Neural crest cell (in vitro differentiated cells): ENCODE results near the gene FBXL4. TPM values are rescaled to one million over a fixed set of nuclear protein-coding genes. Genes with fewer than 3 reads are reported as not detected.

ENCODE experiments used
- DNase-seq: peaks from one replicate; pipeline ENCODE4 v3.0.0; 2021; ENCODE audit warnings: low read depth, mixed read lengths, low spot score
- H3K27ac Mint-ChIP-seq: one replicate; pipeline ENCODE4 v1.8.0; 2021; ENCODE audit warnings: mild to moderate bottlenecking, mixed read lengths; ENCODE audit not compliant: unreplicated experiment
- H3K27me3 Mint-ChIP-seq: 2 replicates; pipeline ENCODE4 v1.8.0; 2021; ENCODE audit warnings: low read depth, mild to moderate bottlenecking, mixed read lengths
- H3K36me3 Mint-ChIP-seq: 2 replicates; pipeline ENCODE4 v1.8.0; 2021; ENCODE audit warnings: low read depth, mild to moderate bottlenecking, mixed read lengths
- H3K4me1 Mint-ChIP-seq: 2 replicates; pipeline ENCODE4 v1.8.0; 2021; ENCODE audit warnings: mixed read lengths
- H3K4me3 Mint-ChIP-seq: one replicate; pipeline ENCODE4 v1.8.0; 2021; ENCODE audit warnings: mild to moderate bottlenecking, mixed read lengths
- H3K9me3 Mint-ChIP-seq: 2 replicates; pipeline ENCODE4 v1.8.0; 2021; ENCODE audit warnings: mixed read lengths
- total RNA-seq: library from RNA; stranded (reverse); gene quantifications from 2 replicates; pipeline ENCODE4 v1.2.1, GENCODE V29; 2021
- TF ChIP-seq, protein P1 (sequence below): fragments of 200-600 bp; sonication (generic); conservative IDR thresholded peaks from 2 replicates; pipeline ENCODE4 v1.5.0; 2021; ENCODE audit warnings: antibody characterized with exemption, mild to moderate bottlenecking

The FBXL4 gene
- total RNA-seq, 1 donor from 2014 or later = 10.2 TPM

DNA sequence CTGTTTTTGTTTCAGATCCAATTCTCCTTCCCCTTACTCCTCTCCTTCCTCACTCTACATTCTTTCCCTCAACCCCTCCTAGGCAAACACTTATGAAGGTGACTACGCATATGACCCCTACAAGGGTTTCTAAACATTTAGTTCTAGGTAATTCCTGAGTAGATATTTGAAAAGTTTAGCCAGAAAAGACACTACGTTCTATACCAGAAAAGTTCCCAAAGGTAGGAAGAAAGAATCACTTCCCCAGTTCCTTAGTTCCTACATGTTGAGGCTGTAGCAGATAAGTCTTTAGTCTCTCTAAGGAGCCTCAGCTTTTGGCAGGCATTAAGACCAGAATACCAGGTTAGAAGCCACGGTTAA, 101.7 kb downstream of the FBXL4 start:
- H3K36me3 Mint-ChIP-seq = peaks cover 51% of the 10 kb centered on the region
- TF ChIP-seq, protein P1, sequence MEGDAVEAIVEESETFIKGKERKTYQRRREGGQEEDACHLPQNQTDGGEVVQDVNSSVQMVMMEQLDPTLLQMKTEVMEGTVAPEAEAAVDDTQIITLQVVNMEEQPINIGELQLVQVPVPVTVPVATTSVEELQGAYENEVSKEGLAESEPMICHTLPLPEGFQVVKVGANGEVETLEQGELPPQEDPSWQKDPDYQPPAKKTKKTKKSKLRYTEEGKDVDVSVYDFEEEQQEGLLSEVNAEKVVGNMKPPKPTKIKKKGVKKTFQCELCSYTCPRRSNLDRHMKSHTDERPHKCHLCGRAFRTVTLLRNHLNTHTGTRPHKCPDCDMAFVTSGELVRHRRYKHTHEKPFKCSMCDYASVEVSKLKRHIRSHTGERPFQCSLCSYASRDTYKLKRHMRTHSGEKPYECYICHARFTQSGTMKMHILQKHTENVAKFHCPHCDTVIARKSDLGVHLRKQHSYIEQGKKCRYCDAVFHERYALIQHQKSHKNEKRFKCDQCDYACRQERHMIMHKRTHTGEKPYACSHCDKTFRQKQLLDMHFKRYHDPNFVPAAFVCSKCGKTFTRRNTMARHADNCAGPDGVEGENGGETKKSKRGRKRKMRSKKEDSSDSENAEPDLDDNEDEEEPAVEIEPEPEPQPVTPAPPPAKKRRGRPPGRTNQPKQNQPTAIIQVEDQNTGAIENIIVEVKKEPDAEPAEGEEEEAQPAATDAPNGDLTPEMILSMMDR = no peak
- peaks cover 59% of the 10 kb centered on the region for H3K4me1 Mint-ChIP-seq
- peak overlapping the region; percentile 98 for H3K4me3 Mint-ChIP-seq
- DNase-seq = no peak
- H3K27me3 Mint-ChIP-seq = peaks cover 68% of the 10 kb centered on the region
- H3K9me3 Mint-ChIP-seq = no peaks in the 10 kb centered on the region
- H3K27ac Mint-ChIP-seq = peak overlapping the region; percentile 92

DNA sequence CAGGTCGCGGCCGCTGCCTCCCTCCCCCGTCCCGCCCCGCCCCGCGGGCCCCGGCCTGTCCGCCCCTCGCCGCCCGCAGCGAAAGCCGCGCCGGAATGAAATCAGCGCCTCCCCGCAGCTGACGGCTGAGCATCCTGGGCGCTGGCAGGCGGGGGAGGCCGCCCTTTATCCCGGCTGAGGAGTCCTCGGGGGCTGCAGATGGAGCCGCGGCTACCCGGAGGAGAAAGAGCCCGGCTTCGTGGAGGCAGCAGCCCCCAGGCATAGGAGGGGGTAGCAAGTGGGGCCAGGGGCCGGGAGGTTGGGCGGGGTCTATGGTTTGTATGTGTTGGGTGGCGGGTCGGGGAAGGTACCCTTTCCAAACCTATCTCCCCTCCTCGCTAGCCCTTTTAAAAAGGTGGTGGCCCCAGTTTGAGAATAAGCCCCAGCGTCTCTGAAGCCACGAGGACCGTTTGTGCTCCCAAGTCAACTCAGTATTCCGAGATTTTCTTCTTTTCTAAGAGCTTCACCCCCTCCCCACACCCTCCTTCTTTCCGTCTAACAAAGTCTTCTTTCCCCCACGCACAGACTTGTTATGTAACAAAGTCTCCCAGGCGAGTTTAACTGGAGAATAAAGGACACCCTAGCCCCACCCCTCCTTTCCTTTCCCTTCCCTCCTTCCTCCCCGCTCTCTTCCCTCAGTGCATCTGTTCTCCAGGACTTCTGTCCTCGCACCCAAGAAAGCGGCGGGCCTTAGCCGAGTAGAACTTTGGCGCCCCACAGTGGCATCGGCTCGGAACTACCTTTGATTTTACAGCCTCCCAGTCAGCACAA, 102.3 kb downstream of the FBXL4 start:
- H3K9me3 Mint-ChIP-seq = no peaks in the 10 kb centered on the region

DNA sequence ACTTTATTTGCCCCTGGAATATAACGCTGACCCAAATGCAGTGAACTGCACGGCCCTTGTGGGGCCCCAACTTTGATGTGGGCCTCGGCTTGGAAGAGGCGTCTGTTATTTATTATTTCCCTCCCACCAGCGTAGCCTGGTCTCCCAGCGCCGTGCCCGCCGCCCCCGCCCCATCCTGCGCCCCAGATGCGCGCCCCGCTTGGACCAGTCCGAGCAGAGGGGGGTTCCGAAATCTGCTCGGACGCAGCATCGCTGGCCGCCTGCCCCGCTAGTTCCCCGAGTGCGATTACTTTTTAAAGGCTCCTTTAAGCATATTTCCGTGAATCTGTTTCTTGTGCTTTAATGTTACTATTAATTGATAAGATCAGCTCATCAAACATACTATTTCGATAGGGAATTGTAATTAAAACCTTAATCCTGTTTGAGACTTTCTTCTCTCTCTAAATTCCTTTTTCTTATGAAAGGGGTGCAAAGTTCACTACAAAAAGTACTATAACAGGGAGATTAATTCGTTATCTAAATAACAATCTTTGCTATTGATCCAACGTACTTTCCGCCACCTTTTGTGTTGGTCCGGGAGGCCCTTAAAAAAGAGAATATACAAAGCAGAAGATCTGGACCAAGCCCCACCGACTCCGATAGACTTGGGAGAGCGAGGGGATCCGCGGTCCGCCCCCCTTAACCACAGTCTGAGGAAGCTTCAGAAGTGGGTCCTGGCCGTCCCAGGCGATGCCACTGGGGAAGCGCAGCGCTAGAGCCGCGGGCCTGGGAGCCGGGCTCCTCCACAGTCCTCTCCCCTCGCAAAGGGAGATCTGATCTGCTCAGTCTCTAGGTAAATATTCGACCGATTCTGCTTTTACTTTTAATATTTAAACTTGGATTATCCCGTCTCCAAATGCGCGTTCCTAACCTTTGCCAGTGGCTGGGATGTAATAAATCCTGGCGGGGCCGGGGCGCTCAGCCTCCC, 103.2 kb downstream of the FBXL4 start:
- DNase-seq = no peak
- H3K27ac Mint-ChIP-seq = peak overlapping the region; percentile 99
- peaks cover 61% of the 10 kb centered on the region for H3K36me3 Mint-ChIP-seq
- TF ChIP-seq, protein P1 = no peak
- H3K4me1 Mint-ChIP-seq = peaks cover 72% of the 10 kb centered on the region
- peak overlapping the region; percentile 98 for H3K4me3 Mint-ChIP-seq
- peaks cover 83% of the 10 kb centered on the region for H3K27me3 Mint-ChIP-seq
- H3K9me3 Mint-ChIP-seq = no peaks in the 10 kb centered on the region

More for the DNA sequence above, 102.3 kb downstream of the FBXL4 start:
- Mint-ChIP-seq H3K27ac (peak overlapping the region; percentile 99), H3K4me1 (peaks cover 64% of the 10 kb centered on the region), H3K27me3 (peaks cover 74% of the 10 kb centered on the region), H3K4me3 (peak overlapping the region; percentile 98), H3K36me3 (peaks cover 55% of the 10 kb centered on the region)
- DNase-seq = peak; percentile 90
- TF ChIP-seq, protein P1 = peak; percentile 91

DNA sequence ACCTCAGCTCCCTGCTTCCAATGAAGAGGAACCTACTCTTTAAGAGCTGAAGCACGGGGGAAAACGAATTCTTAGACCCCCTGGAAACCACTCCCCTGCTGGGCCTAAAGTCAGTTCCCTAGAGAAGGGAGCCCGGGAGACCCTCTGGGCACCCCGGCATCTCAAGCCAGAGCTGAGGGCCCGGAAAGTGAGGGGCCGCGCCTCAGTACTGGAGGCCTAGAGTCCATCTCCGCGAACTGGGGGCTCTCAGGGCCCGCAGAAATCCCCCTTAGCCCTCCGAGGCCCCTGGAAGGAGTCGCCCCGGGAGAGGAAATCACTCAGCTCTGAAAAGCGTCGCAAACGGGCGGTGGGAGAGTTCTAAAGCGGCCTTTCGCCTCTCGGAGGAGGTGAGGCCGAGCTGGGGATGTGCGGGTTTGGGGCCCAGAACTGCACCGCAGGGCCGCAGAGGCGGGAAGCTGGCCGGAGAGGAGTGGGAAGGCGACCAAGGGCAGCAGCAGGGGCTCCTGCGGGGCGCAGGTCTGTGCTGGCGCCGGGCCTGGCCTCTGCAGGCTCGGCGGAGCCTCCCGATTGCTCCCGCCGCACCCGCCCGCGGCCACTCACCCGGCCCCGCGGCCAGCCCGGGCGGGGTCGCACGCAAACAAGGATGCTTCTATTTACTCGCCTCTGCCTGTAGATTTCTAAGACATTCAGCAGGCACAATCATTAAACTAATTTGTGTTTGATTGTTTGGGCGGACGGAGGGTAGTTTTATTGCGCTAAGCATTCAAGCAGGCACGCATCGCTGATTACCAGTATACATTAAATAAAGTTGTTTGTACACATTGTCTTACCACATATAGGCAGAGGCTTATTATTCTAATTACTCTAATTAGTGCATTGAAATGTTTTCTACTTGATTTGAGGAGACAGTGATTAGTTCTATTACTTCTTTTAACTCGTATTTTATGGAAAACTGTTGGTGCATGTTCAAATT, 104.2 kb downstream of the FBXL4 start:
- H3K4me1 Mint-ChIP-seq = peaks cover 69% of the 10 kb centered on the region
- H3K27me3 Mint-ChIP-seq = peaks cover 79% of the 10 kb centered on the region
- peak overlapping the region; percentile 98 for H3K4me3 Mint-ChIP-seq
- peak overlapping the region; percentile 99 for H3K27ac Mint-ChIP-seq
- TF ChIP-seq, protein P1 = no peak
- no peak for DNase-seq
- peaks cover 60% of the 10 kb centered on the region for H3K36me3 Mint-ChIP-seq
- H3K9me3 Mint-ChIP-seq = no peaks in the 10 kb centered on the region
